NCI-H2196 (cell line): ENCODE results near the gene CUX1.
"Not testable (repeated sequence)": the region's sequence is repeated elsewhere in the genome, so short reads cannot be mapped to it uniquely, and the experiment has no call there.

ENCODE experiments used
- DNase-seq: peaks from one replicate; lab custom pipeline; 2025; ENCODE audit not compliant: unreplicated experiment; lab: John Stamatoyannopoulos, UW

CUX1 gene

DNA sequence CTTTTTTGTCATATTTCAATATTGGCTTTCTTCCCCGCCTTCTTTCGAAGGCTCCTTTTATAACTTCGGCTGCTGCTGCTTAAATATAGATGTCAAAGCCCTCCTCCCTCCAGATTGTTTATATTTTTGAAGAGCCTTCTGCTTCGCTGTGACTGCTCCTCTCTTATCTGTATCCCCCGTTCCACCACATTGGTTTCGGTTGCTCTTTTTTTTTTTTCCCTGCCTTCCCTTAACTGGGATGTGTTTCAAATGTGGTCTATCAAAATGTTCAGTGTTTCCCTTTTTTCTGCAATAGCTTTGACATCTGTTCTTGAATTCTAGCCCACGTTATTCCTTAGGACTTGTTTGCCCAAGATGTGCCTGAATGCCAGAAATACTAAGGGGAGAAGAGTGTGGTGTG lies 96.4 kb downstream of the CUX1 start:
- DNase-seq: no peak

DNA sequence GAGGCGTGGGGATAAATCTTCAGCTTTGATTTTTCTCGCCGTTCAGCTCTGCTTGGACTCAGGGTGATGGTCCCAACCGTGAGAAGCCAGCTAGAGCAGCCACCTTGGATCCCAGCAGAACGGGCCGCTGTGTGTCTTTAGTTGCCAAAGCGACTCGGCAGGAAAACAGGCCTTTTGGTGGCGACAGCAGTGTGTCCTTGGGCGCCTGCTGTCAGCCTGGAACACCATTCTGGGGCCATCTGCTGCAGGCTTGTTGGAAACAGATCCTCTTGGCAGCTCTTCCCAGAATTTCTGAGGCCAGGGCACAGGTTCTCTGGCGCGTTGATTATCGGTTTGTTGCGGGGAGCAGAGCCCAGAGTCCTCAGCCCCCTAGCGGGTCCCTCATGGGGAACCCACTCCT lies 97.6 kb downstream of the CUX1 start:
- DNase-seq: no peak

DNA sequence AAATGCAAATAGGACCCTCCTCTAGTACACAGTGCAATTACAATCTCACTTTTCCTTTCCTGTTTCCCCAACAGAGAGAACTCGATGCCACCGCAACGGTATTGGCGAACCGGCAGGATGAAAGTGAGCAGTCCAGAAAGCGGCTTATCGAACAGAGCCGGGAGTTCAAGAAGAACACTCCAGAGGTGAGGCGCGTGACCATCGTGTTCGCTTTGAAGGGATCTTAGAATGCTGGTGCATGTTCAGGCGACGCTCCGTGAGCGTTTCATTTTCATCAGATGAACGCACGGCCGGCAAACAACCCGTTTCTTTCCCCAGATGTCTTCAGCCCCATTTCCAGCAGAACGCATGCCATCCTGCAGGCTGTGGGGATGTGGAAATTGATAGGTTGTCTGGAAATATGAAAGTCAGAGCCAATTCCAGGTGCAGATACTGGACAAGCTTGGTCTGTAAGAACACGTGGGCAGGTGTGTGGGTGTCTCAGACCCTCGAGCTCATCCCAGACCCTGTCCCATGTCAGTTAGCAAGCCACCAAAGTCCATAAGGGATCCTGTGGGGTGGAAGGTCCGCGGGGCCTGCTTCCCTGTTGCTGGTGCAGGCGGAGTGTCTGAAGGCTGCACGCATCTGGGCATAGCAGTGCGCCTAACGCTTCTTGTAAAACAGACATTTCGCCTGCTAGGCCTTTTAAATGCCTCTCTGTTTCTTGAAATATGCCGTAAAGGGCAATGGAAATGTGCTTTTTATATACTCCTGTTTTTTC lies 98.8 kb downstream of the CUX1 start:
- no peak for DNase-seq

- no peak for DNase-seq
These were observed 99.5 kb downstream of the CUX1 start for GRCh38 chr7:101916876-101917275.

DNA sequence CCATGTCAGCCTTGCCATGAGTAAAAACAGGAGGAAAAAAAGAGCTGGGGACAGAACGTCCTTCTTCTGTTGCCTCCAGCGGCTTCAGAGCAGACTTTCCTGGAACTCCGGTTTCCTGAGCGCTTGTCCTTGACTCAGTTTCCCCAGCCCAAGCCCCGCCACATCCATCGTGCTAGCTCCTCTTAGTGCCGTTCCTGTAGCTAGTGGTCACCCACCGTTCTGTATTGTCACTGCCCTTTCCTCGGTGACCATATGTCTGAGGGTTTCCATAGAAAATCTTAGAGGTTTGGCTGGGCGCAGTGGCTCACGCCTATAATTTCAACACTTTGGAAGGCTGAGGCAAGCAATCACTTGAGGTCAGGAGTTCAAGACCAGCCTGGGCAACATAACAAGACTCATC lies 100.1 kb downstream of the CUX1 start:
- DNase-seq: no peak

DNA sequence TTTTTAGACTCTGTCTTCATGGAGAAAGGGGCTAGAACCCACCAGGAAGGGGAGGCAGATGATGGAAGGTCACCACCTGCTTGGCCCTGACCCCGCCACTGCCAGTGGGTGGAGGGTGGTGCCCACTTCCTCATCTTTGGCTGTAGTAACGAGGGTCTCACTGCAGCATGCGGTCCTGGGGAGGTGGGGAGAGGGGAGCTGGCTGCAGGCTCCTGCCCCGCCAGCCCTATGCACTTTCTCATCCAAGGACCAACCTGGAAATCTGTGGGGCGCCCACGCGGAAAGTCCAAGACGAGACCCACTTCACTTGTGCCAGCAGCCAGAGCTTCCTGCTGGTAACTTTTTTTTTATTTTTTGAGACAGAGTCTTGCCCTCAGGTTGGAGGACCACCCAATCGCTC lies 101.0 kb downstream of the CUX1 start:
- no peak for DNase-seq

- DNase-seq: no peak
These were observed 102.1 kb downstream of the CUX1 start for GRCh38 chr7:101919363-101920115.

DNA sequence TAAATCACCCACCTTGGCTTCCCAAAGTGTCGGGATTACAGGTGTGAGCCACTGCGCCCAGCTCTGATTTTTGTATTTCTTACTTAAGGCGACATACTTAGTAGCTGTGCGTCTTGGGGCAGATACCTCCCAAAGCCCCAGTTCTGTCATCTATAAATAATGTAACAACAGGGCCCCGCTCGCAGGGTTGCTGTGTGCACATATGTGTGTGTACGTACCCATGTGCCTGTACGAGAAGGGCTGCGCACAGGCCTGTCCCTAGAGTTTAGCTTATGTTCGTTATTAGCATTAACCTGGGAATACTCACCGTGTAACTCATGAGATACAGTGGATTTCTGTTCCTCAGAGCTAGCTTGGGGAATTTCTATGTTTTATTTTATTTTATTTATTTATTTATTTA lies 103.6 kb downstream of the CUX1 start:
- DNase-seq: no peak

DNA sequence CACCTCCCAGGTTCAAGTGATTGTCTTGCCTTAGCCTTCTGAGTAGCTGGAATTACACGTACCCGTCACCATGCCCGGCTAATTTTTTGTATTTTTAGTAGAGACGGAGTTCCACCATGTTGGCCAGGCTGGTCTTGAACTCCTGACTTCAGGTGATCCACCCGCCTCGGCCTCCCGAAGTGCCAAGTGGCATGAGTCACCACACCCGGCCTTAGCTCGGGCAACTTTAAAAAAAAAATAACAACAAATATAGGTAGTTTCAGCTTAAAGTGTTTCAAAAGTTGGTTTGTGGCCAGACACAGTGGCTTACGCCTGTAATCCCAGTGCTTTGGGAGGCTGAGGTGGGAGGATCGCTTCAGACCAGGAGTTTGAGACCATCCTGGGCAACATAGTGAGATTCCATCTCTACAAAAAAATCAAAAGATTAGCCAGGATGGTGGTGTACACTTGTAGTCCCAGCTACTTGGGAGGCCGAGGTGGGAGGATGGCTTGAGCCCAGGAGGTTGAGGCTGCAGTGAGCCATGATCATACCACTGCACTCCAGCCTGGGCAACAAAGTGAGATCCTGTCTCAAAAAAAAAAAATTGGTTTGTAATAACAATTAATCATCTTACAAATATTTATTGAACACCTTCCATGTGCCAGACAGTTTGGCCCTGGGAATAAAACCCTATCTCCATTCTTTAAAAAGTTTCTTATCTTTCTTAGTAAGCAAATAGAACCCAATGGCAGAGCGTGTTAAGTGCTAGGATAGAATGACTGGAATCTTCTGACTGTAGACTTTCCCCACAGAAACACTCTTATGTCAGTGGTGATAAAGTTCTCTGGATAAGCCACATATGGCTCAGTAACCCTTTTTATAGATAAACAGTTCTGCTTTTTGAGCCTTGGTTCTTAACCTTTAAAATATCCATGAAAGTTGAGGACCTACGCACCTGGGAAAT lies 104.4 kb downstream of the CUX1 start:
- DNase-seq: not testable (repeated sequence)

DNA sequence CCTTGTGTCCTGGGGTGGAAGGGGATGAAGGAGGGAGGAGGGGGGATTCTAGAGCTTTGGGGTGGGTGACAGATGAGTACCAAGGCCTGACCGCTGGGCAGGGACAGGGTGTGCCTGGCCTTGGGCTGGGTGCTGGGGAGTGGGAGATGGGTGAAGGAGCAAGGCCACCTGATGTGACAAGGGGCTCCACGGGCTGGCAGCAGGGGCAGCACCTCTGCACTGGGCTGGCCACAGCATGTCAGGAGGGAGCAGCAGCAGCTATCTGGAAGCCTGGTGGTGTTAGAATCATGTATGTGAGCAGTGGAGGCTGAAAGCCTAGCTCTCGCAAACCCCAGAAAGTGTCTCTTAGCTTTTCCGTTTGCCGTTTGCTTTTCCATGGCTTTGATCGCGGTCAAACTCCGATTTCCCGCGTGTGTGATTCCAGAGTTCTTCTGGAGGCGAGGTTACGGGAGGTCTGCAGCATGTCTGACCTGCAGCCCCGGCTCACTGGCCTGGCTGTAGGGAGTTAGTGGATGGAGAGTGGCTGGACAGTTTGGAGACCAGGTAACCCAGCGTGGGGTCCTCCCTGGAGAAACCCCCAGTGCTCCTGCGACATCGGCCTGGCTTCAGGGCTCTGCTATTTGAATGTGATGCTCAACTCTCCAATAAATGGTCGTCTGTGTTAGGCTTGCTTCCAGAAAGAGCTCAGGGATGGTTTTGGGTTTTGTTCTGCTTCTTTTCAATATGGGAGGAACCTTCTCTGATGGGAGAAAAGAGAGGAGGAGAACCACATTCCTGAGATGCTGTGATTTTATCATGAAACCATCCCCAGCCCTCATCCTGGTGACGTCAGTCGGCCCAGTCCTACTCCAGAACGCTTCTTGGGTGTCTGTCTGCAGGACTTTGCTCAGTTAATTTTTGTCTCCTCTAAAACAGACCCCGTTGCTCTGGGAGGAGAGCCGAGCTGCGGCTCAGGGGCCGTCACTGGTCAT lies 105.5 kb downstream of the CUX1 start:
- DNase-seq: no peak

DNA sequence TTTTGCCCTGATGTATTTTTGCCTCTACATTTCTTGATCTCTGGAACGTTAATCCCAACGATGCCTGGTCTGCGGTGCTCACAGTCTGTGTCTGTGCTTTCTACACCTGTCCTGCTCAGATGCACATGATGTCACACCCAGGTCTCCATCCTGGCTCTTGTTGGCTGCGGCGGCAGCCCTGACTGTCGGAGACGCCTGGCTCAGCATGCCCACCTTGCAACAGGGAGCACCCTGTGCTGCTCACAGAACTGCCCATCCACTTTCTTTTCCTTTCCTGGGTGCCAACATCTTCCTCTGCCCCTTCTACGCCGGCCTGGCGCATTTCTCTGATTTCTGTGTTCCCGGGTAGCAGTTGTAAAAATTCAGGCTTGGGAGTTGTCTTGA lies 106.2 kb downstream of the CUX1 start:
- no peak for DNase-seq

- DNase-seq: no peak
These were observed 106.7 kb downstream of the CUX1 start for GRCh38 chr7:101924171-101924570.

DNA sequence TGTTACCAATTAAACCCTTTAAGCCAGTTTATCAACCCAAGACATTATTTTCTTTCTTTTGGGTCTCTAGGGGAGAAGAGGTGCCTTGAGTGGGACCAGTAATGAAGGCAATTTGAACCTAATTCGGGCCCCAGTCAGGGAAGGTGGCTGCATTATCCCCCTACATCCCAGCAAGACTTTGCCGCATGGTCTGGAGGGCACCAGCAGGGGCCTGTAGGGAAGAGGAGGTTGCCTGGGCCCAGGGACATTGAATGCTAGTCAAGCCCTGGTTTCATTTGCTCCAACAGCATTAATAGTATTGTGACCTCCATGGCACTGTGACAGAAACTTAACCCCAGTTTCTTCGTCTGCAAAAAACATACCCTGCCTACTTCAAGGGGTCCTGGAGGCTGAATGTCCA lies 108.8 kb downstream of the CUX1 start:
- DNase-seq: no peak

DNA sequence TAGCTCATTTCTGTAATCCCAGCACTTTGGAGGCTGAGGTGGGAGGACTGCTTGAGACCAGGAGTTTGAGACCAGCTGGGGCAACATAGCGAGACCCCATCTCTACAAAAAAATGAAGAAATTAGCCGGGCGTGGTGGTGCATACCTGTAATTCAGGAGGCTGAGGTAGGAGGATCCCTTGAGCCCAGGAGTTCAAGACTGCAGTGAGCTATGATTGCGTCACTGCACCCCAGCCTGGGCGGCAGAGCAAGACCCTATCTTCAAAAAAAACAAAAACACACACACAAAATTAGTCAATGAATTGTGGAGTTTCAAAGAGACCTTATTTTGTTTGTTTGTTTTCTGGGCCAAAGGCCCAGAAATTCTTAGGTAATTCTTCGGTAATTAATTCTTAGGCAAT lies 110.0 kb downstream of the CUX1 start:
- no peak for DNase-seq

DNA sequence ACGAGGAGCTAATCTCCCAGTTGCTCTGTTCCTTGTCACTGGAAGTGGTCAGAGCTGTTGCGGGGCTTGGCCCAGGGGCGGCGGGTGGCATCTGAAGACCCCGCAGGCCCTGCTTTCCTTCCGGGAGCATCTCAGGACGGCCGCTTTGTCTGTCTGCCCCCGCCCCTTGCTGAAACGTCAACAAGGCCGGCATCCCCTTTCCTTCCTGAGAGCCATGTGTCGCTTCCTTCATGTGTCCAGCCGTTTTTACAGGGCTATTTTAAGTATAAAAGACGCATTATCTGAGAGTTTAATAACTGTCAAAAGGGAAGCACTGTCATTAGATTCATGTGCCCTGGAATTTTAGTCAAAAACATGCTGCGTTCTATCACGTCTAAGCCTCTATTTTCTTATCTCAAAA lies 110.4 kb downstream of the CUX1 start:
- no peak for DNase-seq

DNA sequence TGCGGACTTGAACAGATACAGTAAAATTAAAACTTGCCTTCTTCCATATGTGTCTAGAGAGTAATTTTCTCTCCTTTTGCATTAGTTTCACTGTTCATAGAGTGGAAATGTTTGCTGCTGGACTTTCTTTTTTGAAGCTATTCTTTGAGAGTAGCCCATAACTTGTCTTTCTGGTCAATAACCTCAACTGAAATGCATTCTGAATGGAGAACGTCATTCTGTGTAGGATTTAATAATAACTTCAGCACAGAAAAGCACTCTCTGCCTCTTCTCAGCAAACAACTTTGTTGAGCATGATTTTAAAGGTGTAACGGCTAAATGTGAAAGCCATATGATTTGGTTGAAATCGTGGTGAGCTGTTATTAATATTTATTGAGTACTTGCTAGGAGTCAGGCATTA lies 111.8 kb downstream of the CUX1 start:
- DNase-seq: no peak

DNA sequence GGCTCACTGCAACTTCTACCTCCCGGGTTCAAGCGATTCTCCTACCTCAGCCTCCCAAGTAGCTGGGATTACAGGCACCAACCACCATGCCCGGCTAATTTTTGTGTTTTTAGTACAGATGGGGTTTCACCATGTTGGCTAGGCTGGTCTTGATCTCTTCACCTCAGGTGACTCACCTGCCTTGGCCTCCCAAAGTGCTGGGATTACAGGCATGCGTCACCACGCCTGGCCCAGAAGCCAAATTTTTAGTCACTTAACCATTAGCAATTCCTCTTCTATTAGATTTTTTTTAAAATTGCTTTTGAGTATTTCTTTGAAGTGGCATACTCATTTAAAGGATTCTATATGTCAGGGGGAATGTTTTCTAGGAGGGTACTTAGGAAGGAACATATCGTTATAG lies 112.5 kb downstream of the CUX1 start:
- DNase-seq: not testable (repeated sequence)

GRCh38 chr7:101932083-101932482 lies 114.7 kb downstream of the CUX1 start:
- no peak for DNase-seq

DNA sequence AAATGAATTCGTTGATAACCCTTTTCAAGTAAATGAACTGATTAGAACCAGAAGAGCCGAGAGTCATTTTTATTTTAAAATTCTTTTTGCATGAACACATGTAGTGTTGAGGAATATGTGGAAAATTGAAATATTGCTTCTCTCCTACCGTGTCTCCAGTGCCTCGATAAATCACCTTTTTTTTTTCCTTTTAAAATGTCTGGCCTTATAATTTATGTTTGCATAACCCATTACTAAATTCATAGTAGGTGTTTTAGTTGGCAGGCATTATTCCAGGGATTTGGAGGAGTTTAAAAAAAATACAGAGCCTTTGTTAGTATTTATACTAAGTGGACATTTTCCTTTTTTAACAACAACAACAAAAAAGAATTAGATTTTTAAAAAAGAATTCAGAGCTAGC lies 115.6 kb downstream of the CUX1 start:
- DNase-seq: no peak

DNA sequence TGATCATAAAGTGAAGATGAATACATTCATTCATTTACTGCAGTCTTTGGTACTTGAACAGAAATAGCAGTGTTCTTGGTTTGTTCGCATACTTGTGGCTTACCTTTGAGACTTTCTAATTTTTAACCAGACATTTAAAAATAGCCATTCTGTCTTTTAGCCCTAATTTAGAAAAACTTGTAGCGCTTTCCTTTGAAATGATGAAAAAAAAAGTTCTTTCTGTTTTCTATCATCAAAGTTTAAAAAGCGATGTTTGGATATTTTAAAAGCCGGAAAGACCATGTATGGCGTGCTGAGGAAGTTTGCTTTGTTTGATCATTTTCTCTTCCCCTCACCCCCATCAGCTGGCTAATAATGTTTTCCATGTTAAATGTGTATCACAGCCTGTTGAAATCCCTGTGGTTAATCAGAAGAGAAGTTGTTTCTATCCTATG lies 116.3 kb downstream of the CUX1 start:
- DNase-seq: no peak
